Activated CD4-positive, CD25-positive, alpha-beta regulatory T cell treated with anti-CD3 and anti-CD28 coated beads, Interleukin-2, amount 50 U/mL, for 16 hours (primary cell): ENCODE measurements around the gene C10orf105.

ENCODE experiments used
- DNase-seq: peaks from one replicate; pipeline ENCODE4 v3.0.0-alpha.2; 2020; ENCODE audit warnings: low read depth, low spot score

Gene C10orf105

DNA sequence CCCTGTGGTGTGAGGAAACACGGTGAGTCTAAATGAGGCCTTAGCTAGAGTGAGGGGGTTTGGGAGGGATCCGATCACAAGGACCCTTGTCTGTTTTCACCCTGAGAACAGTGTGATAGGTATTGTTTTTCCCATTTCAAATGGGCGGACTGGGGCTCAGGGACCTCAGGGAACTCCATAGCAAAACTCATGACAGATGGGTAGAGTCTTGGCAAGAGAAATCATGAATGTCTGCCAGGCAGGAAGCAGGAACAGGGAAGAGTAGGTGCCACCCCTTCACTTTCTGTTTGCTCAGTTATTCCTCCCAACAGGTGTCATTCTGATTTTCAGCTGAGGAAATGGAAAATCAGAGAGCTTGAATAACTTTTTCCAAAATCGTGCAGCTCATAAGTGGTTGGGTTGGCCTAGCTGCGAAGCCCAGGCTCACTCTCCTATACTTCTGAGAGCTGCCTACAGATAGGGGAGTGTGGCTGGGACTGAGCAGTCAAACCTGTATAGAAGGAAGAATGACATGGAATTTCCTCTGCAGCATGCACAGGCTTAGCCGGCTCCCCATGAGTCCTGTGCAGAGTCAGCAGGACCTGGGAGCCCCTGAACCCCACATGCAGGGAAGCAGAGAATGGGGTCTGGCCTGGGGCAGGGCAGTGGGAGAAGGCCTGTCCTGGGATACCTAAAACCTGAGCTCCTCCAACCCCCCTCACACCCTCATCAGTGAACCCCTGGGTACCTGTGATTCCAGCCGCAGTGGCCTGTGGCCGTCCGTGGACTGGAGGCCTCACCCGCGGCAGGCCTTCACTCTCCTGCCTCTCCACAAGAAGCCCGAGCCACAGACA is 17.6 kb upstream of the C10orf105 start:
- DNase-seq = no peak

DNA sequence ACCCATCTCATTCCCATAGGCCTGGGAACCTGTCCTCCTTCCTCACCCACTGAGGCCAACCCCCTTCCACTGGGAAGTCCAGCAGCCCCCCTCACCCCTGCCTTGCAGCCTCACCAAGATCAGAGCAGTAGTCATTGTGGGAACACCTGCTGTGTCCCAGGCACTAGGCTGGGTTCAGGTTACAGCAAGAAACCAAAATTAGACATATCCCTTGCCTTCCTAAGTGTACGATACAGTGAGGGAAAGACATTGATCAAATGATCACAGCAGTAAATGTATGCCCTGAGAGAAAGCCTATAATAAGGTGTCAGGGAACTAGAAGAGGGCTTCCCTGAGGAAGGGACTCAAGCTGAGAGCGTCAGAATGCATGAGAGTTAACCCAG is 17.0 kb upstream of the C10orf105 start:
- DNase-seq = no peak

DNA sequence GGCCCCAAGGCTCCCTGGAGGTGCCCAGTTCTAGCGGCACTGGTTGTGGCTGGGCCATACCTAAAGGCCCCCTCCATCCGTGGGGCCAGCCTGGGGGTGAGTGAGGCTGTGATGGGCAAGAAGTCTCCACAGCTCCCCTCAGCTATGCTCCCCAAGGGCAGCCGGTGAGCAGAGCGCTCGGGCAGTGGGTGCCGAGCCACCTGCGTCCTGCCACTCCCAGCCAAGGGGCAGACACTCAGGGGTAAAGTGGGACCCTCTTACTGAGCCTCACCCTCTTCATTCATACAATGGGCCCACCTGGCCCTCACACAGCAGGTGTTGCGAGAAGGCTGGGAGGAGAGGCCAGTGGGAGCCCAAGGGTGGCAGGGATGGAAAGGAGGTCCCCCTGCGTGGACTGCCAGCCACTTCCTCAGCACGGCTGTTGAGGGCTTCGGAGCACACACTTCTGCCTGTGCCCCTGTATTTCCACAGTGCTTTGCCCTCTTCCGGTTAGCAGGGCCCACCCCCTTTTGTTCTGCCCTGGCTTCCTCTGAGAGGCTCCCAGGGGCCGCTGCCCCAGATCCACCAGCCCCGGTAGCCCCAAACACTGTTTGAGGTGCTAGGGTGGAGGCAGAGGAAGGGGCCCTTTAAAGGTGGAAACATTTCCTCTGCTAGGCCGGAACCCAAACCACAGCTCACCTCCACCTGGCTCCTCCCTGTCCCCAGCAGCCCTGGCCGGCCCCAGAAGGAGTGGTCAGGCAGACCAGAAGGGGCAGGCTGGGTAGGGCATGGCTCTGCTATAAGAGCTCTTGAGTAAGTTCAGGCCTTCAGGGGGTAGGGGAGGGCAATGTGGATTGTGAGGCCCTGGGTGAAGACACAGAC is 16.4 kb upstream of the C10orf105 start:
- DNase-seq = no peak

DNA sequence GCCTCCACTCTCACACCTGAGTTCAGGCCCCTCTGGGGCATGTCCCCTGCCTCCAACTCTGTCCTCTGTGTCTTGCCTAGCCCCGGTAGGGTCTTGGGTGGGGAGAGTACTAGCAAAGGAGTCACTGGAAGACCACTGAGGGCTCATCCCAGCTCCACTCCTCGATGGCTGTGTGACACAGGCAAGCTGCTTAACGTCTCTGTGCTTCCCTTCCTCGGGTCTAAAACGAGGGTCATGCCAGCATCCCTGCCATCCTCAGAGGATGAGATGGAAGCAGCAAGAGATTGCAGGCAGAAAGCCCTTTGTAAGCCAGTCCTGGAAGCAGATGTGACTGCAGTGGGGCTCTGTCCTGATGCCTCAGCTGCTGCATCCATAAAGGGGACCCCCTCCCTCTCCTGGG is 15.2 kb upstream of the C10orf105 start:
- no peak for DNase-seq

DNA sequence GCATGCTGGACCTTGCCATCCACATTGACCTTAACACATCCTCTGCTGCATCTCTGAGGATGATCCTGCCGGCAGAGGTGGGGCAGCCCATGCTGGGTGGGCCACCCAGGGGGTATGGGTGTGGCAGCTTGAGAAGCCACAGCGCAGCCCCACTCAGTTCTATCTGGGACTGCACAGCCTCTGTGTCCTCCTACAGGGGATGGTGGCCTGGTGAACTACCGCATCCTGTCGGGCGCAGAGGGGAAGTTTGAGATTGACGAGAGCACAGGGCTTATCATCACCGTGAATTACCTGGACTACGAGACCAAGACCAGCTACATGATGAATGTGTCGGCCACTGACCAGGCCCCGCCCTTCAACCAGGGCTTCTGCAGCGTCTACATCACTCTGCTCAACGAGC is 12.2 kb upstream of the C10orf105 start:
- no peak for DNase-seq

DNA sequence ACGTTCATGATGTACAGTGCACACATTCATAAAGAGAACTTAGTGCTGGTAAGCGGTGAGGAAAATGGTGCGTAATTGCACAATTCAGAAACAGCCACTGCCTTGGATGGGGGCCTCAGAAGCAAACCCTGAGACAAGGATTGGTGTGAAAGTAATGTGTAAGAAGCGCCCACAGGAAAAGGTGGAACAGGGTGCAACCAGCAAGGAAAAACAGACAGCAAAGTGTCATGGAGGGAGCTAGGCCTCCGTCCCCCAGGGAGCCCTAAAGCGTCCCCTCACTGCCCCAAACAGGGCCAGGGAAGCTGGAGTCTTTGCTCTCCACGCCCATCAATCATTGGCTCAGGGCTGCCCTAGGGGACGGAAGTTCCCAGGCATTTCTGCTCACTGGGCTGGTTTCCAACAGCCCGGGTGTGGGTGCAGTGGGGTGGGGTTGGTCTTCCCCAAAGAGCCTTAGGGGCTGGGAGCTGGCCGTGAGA is 9.6 kb upstream of the C10orf105 start:
- DNase-seq = no peak

DNA sequence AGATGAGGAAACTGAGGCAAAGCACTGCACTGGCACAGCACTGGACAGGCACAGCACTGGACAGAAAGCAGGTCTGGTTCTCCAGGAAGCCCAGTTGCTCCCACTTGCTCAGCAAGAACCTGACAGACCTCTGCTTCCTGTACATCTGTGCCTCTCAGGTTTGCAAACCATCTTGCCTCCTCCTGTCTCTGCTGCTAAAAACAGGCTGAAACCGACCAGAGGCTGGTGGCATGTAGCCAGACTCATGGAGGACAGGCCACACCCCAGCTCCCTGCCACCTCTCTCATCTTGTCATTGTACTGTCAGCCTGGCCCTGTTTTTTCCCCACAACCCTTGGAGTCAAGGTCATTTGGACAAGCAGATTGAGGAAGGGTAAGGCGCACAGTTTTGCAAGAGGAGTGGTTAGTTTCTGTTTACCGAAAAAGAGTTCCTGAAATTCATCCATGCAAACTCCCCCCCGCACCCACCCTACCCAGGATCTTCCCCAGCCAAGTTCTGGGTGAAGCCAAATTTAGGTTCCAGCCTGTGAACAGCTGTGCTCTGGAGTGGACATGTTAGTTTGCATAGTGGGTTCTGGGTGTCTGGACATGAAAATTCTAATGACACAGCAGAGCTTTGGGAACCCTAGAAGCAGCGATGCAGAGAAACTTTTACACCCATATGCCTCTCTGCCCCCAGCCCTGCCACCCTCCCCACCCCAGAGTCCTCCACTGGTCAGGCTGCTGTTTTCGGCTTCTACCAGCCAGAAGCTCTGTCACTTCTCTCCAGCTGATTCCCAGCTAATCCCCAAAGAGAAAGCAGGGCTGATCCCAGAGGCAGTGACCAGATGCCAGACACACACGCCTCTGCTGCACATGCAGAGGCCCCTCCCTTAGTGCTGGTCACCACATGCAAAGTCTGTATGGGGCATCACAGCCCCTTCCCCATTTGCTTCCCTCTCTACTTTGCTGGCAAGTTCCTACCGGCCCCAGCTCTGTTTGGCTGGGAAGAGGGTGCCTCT is 8.5 kb upstream of the C10orf105 start:
- DNase-seq = peak; percentile 38

DNA sequence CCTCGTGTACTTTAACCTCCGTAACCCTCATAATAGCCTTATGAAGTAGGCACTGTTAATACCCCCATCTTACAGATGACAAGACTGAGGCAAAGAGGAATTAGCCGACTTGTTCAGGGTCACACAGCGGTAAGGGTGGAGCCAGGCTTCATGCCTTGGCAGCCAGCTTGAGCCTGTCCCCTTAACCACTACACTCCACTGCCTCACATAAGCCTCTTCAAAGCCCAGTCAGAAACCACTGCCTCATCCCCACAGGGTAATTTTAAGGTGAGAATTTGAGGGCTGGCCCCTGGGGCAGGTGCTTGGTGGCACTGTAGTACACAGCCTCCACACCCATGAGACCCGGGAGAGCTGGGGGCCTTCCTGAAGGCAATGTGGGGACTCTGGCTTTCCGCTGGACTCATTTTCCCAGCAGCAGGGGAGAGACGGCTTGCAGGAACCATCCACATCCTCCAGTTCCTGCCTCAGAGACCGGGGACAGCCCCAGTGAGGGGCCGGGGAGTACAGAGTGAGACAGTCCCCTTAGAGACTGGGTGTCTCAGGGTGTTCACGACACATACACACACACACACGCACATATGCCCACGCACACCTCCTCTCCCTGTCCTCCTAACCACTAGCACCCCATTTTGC is 7.6 kb upstream of the C10orf105 start:
- DNase-seq = peak; percentile 23

DNA sequence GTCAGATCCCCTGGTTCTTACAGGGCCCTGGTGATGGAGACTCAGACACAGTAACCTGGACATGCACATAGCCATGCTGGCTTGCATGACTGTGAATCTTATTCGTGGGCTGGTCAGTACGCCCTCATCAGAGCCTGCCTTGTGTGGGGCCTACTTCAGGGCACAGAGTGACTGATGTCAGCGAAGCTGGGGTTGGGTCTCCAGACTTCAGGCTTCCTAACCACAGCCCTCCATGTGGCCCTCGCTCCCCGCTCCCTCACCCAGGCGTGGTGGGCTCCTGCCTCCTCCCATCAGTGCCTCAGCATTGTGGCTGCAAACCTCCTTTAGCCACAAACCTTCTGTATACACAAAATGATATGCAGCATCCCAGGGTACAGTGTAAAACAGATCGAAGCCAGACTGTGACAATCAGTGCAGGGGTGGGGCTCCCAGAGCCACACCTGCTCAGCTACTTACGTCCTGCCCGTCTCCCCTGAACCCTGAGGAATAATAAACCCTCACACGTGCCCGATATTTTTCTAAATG is 7.1 kb upstream of the C10orf105 start:
- DNase-seq = no peak

DNA sequence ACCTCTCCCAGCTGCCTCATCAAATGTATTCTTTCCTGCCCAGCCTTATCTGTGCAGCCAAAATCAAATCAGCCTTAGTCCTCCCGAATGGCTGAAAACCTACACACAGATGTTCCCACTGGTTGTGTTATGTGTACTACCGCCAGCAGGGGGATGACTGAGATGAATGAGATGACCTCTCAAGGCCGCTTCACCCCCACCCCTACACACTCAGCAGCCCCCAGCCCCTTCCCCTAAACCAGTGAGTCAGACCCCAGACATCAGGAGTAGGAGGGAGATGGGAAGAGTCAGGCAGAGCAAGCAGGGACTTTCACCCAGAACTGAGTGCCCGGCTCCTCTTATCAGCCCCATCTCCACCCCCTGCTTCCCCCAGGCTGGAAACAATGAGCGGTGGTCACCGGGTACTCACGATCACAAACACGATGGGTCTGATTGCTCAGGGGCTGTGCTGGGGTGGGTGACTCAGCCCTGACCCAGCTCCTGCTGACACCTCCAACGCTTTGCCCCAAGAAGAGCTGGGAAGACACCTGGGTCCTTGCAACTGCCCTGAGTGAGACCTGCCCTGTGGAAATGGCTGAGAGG is 6.5 kb upstream of the C10orf105 start:
- peak; percentile 25 for DNase-seq

DNA sequence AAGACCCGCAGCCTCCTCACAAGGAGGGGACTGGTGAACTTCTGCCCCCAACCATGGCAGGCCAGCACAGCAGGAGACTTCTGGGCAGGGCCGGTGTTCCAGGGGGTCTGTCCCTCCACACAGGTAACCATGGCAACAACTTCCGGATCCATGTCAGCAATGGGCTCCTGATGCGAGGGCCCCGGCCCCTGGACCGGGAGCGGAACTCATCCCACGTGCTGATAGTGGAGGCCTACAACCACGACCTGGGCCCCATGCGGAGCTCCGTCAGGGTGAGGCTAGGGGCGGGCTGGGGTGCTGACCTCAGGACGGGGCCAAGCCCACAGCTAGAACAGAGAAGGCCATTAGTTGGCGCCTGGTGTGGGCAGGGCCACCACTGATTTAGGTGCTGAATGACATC is 5.7 kb upstream of the C10orf105 start:
- no peak for DNase-seq

DNA sequence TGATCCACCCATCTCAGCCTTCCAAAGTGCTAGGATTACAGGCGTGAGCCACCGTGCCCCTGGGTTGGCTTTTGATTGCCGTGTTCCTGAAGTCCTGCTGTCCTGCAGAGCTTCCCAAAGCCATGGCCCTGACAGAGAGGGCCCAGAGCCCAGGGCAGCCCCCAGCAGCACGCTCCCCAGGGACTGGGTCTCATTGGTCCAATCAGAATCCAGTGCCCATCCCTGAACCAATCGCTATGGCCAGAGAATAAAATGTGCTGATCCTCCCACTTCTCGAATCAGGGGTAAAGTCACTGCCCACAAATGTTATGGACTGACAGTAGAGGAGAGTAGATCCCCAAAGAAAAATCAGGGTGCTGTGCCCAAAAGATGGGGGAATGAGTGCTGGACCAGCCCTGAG is 5.0 kb upstream of the C10orf105 start:
- DNase-seq = no peak

DNA sequence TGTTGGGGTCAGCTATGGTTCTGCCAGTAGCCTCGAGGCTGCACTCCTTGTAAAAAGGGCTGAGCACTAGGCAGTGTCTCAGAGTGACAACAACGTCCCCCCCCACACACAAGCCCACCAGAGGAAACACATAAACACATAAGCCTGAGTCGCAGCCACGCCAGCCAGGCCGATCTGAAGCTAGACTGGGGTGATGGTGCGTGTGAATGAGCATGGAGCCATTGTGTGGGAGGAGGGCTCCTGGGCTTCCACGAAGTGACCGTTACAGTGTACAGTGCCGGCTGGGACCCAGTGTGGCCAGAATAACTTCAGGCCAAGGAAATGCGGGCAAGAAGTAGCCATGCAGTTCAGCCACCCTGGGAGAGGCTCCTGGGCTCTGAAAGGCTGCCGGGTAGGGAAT is 3.7 kb upstream of the C10orf105 start:
- no peak for DNase-seq

DNA sequence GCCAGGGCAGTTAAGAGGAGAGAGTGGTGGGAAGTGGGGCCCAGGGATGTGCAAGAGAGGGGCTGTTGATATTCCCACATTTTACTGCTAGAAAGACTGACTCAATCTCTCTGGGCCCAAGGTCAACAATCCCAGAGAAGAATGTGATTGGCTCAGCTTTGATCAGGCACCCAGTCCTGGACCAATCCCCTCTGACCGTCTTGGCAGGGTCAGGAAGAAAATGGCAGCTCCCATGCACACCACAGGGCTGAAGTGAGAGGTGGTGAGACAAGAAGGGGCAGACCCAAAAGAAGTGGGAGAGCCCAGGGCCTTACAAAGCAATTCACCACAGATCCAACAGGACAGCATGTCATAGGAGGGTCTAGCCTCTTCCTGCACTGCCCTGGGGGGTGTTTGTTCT is 3.3 kb upstream of the C10orf105 start:
- no peak for DNase-seq

DNA sequence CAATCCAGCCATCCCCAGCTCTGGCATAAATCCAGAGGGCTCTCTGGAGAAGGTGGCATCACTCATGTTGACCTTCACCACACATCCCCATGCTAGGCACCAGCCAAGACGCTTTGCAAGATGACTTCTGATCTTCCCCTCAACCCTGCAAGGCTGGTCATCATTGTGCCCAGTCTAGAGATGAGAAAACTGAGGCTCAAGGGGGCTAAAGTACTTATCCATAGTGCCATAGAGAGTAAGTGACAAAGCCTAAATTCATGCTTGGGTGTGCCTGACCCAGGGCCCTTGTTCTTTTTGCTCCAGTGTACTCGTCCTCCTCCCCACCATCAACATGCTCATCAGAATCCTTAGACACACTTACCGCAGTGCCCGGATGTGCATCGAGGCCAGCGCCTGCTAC is 1.7 kb upstream of the C10orf105 start:
- DNase-seq = no peak

DNA sequence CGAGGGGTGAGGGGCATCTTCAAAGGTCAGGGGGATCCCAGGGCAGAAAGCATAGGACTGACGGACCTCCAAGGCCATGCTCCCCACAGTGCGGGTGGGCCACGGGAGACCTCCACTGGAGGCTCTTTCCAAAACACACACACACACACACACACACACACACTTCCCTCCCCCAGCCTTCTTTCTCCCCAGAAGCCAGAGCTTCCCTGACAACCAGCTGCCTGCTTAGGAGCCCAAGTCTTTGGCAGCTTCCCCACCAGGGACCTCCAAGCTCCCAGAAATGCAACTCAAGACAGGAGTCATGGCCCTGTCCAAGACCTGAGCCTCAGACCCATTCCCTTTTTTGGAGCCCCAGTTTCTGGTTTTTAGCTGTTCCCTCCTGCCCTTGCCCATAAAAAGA is 710 bp upstream of the C10orf105 start:
- DNase-seq = no peak

DNA sequence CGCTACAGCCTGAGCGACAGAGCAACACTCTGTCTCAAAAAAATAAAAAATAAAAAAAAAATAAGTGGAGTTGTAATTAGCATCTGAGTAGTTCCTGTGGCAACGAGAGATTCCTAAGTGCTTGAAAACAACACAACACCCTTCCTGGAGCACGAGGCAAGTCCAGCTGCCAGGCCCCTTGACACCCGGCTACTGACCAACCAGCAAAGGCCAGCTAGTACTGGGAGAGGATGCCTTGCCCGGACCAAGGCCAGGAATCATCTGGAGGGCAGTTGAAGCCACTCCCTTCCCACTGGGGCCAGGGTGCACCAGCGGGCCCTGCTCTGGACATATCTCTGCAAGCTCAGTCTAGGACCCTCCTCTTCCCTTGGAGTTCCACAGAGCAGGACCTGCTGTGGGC is 536 bp downstream of the C10orf105 start:
- DNase-seq = no peak

DNA sequence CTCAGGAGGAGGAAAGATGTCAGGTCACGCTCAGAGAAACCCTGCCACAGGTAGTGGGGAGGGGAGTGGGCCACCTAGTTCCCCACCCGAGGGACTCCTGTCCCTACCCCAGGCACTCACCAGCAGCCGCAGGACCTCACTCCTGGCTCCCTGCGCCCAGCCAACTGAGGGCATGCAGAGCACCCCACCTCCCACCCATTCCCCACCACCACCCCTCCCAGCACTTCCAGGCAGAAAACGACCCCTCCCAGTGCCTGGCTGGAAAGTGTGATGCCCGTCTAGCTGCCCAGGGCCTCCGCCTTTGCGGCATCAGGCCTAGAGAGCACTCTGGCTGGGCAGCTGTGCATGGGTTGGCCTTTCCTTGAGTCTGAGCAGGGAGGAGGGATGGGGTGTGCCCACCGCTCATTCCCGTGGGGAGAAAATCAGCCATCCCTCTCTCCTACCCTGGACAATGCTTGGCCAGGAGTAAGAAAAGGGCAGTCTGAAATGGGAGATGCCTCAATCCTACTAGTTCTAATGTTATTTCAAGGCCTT is 1.3 kb downstream of the C10orf105 start:
- DNase-seq = no peak

DNA sequence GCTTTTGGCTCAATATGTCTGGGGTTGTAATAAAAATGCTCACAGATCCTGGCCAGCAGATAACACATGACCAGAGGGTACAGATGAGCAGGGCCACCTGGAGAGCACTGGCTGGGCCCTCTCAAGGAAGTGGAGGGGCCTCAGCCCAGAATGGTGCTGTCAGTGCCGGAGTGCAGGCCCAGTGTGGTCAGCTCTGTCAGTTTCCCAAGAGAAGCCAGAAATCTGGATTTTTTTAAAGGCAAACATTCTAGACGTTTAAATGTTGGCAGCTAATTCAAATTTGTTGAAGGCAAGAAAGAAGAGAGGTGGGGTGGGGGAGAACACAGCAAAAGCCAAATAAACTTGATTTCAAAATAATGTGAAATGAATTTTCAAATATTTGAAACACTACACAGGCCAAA is 2.0 kb downstream of the C10orf105 start:
- no peak for DNase-seq

DNA sequence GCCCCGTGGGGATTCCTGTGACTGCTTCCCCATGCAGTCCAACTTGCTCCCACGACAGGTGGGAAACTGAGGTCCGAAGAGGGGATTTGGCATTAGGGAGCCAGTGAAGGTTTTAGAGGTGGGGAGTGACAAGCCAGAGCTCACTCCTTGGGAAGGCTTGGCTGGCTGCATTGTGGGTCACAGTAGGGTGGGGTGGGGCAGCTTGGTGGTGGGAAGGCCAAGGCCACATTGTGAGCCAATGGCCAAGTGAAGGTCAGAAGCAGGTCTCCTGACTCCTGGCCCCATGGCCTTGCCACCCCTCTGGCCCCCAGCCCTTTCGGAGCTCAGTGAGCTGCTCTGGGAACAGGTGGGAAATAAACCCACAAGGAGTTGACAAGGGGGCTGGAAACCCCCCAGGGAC is 2.5 kb downstream of the C10orf105 start:
- no peak for DNase-seq
